Peyer's patch (tissue), 4 donors: ENCODE measurements around the gene TREML1. TPM values are rescaled to one million over a fixed set of nuclear protein-coding genes. Genes with fewer than 3 reads are reported as not detected.
A peak's percentile ranks its signal among the peaks of the same experiment; 100 is the strongest.

ENCODE experiments used
- DNase-seq, 3 donors: peaks; one replicate each; pipeline ENCODE4 v3.0.0-alpha.2; 2017 to 2019
- H3K27ac ChIP-seq, 4 donors: fragments of 200-600 bp; sonication (generic); one replicate each; pipeline ENCODE4 v1.5.1; 2016 to 2019
- H3K27me3 ChIP-seq, 2 donors: fragments of 200-600 bp; sonication (generic); one replicate each; pipeline ENCODE4 v1.5.1; 2019
- H3K36me3 ChIP-seq, 3 donors: fragments of 200-600 bp; sonication (generic); one replicate each; pipeline ENCODE4 v1.5.1; 2016 to 2019
- H3K4me1 ChIP-seq, 4 donors: fragments of 200-600 bp; sonication (generic); one replicate each; pipeline ENCODE4 v1.5.1; 2016 to 2019
- H3K4me3 ChIP-seq, 4 donors: fragments of 200-600 bp; sonication (generic); 1 replicate in 3 of 4; 2 replicates in 1 of 4; pipeline ENCODE4 v1.5.1; 2016 to 2019; ENCODE audit warnings: mild to moderate bottlenecking in 1 of 4
- H3K9me3 ChIP-seq, 4 donors: fragments of 200-600 bp; sonication (generic); one replicate each; pipeline ENCODE4 v1.5.1; 2016 to 2019; ENCODE audit warnings: mild to moderate bottlenecking in 1 of 4
- CTCF ChIP-seq, 6 experiments: fragments of 450-650 bp in 4 of 6; fragments of 200-600 bp in 2 of 6; sonication (generic) in 1 of 6; IDR thresholded peaks; one replicate each; pipeline ENCODE4 v1.5.1; 2017 to 2019; ENCODE audit warnings: antibody characterized with exemption in 6 of 6, mild to moderate bottlenecking in 3 of 6, moderate library complexity in 1 of 6
- POLR2A ChIP-seq, 2 donors: fragments of 450-650 bp; IDR thresholded peaks; one replicate each; pipeline ENCODE4 v1.5.1; 2017; ENCODE audit warnings: antibody characterized with exemption in 2 of 2, mild to moderate bottlenecking in 2 of 2, moderate library complexity in 2 of 2
- total RNA-seq, 4 donors: library from RNA; depleted of rRNA; stranded (reverse); fragments of >200 nt; gene quantifications; one replicate each; pipeline ENCODE4 v1.1.0, GENCODE V29; 2016

Gene TREML1
- total RNA-seq, 4 donors from 2014 or later = not detected

DNA sequence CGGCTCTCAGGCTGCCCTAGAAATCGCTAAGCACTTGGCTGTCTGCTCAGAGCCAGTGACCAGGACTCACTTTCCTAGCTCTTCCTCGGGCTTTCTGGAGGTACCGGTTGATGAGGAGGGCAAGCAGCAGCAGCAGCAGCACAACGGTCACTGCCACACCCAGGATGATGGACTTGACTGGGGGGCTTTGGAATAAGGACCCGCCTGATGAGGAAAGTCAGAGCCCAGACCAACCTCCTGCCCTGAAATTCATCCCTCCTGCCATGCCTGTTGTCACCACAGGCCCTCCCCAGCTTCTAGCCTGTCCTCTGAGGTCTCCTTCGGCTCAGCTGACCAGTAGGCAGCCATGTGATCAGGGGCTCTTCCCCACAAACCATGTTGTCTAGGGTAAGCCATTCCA is 30.6 kb upstream of the TREML1 start:
- no peaks in the 10 kb centered on the region for H3K4me1 ChIP-seq
- H3K27ac ChIP-seq = no peak overlapping the region
- H3K36me3 ChIP-seq = no peaks in the 10 kb centered on the region
- H3K4me3 ChIP-seq = no peak overlapping the region
- peaks cover 0 to 2% (median 0%) of the 10 kb centered on the region in 4 donors for H3K9me3 ChIP-seq
- H3K27me3 ChIP-seq = no peaks in the 10 kb centered on the region
- DNase-seq = no peak
- TF ChIP-seq POLR2A (IDR thresholded peaks at IDR 0.05) = no peak

- no peaks in the 10 kb centered on the region for H3K9me3 ChIP-seq
- DNase-seq = peak in 2 of 3 donors; percentile 27 to 69
- no peak overlapping the region for H3K4me3 ChIP-seq
- H3K27me3 ChIP-seq = no peaks in the 10 kb centered on the region
- no peaks in the 10 kb centered on the region for H3K36me3 ChIP-seq
- no peak overlapping the region for H3K27ac ChIP-seq
- TF ChIP-seq POLR2A (IDR thresholded peaks at IDR 0.05) = no peak
- TF ChIP-seq CTCF (IDR thresholded peaks at IDR 0.05) = peak; percentile 14 to 66 (median 53)
- no peaks in the 10 kb centered on the region for H3K4me1 ChIP-seq
Observed at GRCh38 chr6:41182069-41183034, 28.2 kb upstream of the TREML1 start.

- Histone ChIP-seq H3K4me1 (no peaks in the 10 kb centered on the region), H3K27me3 (no peaks in the 10 kb centered on the region), H3K4me3 (no peak overlapping the region), H3K9me3 (no peaks in the 10 kb centered on the region), H3K36me3 (no peaks in the 10 kb centered on the region), H3K27ac (no peak overlapping the region)
- DNase-seq = no peak
- no peak for TF ChIP-seq POLR2A (IDR thresholded peaks at IDR 0.05)
- no peak for TF ChIP-seq CTCF (IDR thresholded peaks at IDR 0.05)
Observed at GRCh38 chr6:41181566-41181965, 27.4 kb upstream of the TREML1 start.

- H3K36me3 ChIP-seq = no peaks in the 10 kb centered on the region
- DNase-seq = no peak
- H3K9me3 ChIP-seq = no peaks in the 10 kb centered on the region
- no peaks in the 10 kb centered on the region for H3K4me1 ChIP-seq
- TF ChIP-seq CTCF (IDR thresholded peaks at IDR 0.05) (no peak), POLR2A (IDR thresholded peaks at IDR 0.05) (no peak)
- H3K27ac ChIP-seq = no peak overlapping the region
- H3K4me3 ChIP-seq = no peak overlapping the region
- no peaks in the 10 kb centered on the region for H3K27me3 ChIP-seq
Observed at GRCh38 chr6:41179163-41179562, 25.0 kb upstream of the TREML1 start.

DNA sequence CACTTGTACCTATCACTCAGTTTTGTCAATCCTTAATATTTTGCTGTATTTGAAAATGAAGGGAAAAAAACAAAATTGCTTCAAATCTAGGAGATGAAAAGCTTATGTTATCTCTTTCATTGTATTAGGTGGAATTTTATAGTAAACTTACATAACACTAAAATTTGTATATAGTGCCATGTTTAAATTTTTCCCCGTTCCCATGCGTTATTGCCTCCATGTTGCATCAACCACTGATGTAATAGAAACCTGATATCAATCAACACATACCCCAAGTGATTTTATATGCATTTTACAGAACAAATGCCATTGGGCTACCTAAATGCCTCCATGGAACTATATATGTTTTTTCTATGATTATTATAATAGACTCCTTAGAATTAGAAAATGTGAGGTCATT is 23.5 kb upstream of the TREML1 start:
- H3K36me3 ChIP-seq = no peaks in the 10 kb centered on the region
- H3K4me3 ChIP-seq = no peak overlapping the region
- DNase-seq = no peak
- H3K4me1 ChIP-seq = no peaks in the 10 kb centered on the region
- TF ChIP-seq POLR2A (IDR thresholded peaks at IDR 0.05) = no peak
- no peak for TF ChIP-seq CTCF (IDR thresholded peaks at IDR 0.05)
- no peak overlapping the region for H3K27ac ChIP-seq
- no peaks in the 10 kb centered on the region for H3K9me3 ChIP-seq
- H3K27me3 ChIP-seq = no peaks in the 10 kb centered on the region

DNA sequence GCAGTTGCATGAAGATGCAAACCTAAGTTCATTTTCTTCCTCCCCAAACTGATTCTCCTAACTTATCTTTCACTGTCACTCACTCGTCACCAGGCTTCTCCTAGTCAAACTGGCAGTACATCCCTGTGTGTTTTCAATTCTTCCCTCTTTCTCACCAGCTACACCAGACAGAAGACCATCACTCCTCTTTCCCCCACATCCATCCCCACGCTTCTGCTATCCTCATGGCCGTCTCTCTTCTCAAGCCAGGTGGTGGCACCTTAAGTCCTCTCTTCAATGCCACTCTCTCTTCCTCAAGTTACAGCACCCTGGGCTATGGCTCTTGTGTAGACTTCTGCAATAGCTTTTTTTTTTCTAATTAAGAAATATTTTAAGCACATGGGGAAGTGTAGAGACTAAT is 23.1 kb upstream of the TREML1 start:
- Histone ChIP-seq H3K27ac (no peak overlapping the region), H3K27me3 (no peaks in the 10 kb centered on the region), H3K36me3 (no peaks in the 10 kb centered on the region), H3K9me3 (no peaks in the 10 kb centered on the region), H3K4me3 (no peak overlapping the region), H3K4me1 (no peaks in the 10 kb centered on the region)
- DNase-seq = no peak
- no peak for TF ChIP-seq CTCF (IDR thresholded peaks at IDR 0.05)
- TF ChIP-seq POLR2A (IDR thresholded peaks at IDR 0.05) = no peak
